Vagina (tissue), 2 donors: Measurements from ENCODE around the gene CDC14B.

Source experiments
- POLR2A ChIP-seq, 2 donors: fragments of 450-650 bp; IDR thresholded peaks; one replicate each; pipeline ENCODE4 v1.6.1; 2017; ENCODE audit warnings: antibody characterized with exemption in 2 of 2, mild to moderate bottlenecking in 2 of 2, moderate library complexity in 2 of 2
- POLR2AphosphoS5 ChIP-seq, 2 donors: sonication (generic); formaldehyde crosslinking; IDR thresholded peaks; one replicate each; pipeline ENCODE4 v1.9.0; 2017; ENCODE audit warnings: antibody characterized with exemption in 2 of 2, mild to moderate bottlenecking in 2 of 2, low read depth in 1 of 2; ENCODE audit not compliant: insufficient read depth in 1 of 2
- TF ChIP-seq, protein P1 (sequence below), 3 experiments: fragments of 450-650 bp in 2 of 3; fragments of 200-600 bp in 1 of 3; sonication (generic) in 1 of 3; IDR thresholded peaks; one replicate each; pipeline ENCODE4 v1.5.1; 2017 to 2019; ENCODE audit warnings: antibody characterized with exemption in 3 of 3, mild to moderate bottlenecking in 2 of 3, moderate library complexity in 2 of 3

- TF ChIP-seq, protein P1, sequence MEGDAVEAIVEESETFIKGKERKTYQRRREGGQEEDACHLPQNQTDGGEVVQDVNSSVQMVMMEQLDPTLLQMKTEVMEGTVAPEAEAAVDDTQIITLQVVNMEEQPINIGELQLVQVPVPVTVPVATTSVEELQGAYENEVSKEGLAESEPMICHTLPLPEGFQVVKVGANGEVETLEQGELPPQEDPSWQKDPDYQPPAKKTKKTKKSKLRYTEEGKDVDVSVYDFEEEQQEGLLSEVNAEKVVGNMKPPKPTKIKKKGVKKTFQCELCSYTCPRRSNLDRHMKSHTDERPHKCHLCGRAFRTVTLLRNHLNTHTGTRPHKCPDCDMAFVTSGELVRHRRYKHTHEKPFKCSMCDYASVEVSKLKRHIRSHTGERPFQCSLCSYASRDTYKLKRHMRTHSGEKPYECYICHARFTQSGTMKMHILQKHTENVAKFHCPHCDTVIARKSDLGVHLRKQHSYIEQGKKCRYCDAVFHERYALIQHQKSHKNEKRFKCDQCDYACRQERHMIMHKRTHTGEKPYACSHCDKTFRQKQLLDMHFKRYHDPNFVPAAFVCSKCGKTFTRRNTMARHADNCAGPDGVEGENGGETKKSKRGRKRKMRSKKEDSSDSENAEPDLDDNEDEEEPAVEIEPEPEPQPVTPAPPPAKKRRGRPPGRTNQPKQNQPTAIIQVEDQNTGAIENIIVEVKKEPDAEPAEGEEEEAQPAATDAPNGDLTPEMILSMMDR (IDR thresholded peaks at IDR 0.05), result no peak
- no peak for TF ChIP-seq POLR2A (IDR thresholded peaks at IDR 0.05)
- TF ChIP-seq POLR2AphosphoS5 (IDR thresholded peaks at IDR 0.05; ENCODE audit: insufficient read depth in 1 of 2, low read depth in 1 of 2), result no peak
Observed at GRCh38 chr9:96644137-96644536, 24.5 kb upstream of the CDC14B start.
